Hematopoietic multipotent progenitor cell (in vitro differentiated cells): ENCODE data around the gene PDE8B. TPM values are rescaled to one million over a fixed set of nuclear protein-coding genes. Genes with fewer than 3 reads are reported as not detected.
A peak's percentile ranks its signal among the peaks of the same experiment; 100 is the strongest.

Experiments used
- DNase-seq, 3 donors: peaks; one replicate each; pipeline ENCODE4 v3.0.0-alpha.2; 2011 to 2015; ENCODE audit warnings: low read depth in 2 of 3, low spot score in 2 of 3
- total RNA-seq: library from RNA; depleted of rRNA; stranded (reverse); fragments of >200 nt; gene quantifications from one replicate; pipeline ENCODE4 v1.2.3, GENCODE V29; 2012

Gene PDE8B
- total RNA-seq, 1 donor, result 0.27 TPM

GRCh38 chr5:77186652-77187370 lies 23.7 kb upstream of the PDE8B start:
- no peak for DNase-seq

DNA sequence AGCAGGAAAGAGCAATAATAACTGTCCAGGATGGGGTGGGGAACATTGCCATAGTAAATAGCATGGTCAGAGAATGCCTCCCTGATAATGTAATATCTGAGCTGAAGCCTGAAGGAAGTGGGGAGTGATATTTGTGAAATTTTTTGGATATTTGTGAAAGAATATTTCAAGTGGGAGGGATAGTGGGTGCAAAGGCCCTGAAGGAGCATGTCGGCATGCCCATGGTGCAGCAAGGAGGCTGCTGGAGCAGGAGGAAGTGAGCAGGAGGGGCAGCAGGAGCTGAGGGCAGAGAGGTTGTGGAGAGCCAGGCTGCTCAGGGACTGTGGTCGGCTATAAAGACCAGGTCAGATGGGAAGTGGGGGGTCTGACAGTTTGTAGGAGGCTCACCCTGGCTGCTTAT lies 21.1 kb upstream of the PDE8B start:
- no peak for DNase-seq

GRCh38 chr5:77192441-77193050 lies 17.9 kb upstream of the PDE8B start:
- no peak for DNase-seq

GRCh38 chr5:77194762-77195161 lies 15.7 kb upstream of the PDE8B start:
- no peak for DNase-seq

DNA sequence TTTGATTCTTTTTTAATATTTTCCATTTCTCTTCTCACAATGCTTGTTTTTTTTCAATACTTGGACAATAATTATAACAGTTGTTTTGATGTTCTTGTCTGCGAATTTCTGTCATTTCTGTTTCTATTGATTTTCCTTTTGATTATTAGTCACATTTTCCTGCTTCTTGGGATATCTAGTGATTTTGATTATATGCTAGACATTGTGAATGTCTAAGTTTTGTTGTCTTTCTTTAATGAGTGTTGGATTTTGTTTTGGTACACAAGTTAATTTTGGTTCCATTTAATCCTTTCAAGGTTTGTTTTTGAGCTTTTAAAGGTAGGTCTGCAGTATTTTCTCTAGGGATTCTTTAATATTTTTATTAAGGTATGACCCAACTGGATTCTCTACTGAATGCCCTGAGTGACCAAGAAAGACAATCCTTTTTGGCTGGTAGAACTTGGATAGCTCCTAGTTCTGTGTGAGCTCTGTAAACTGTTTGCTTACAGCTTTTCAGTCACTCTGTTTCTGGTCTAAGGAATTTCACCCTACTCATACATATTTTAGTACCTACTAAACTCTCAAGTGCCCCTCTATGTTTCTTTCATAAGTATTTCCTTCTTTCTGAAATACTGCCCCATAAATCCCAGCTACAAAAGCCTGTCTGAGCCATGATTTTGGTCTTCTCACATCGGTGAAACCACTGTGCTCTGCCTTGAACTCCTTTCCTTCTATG lies 12.5 kb upstream of the PDE8B start:
- DNase-seq, result no peak

- no peak for DNase-seq
Observed at GRCh38 chr5:77200663-77201062, 9.8 kb upstream of the PDE8B start.

DNA sequence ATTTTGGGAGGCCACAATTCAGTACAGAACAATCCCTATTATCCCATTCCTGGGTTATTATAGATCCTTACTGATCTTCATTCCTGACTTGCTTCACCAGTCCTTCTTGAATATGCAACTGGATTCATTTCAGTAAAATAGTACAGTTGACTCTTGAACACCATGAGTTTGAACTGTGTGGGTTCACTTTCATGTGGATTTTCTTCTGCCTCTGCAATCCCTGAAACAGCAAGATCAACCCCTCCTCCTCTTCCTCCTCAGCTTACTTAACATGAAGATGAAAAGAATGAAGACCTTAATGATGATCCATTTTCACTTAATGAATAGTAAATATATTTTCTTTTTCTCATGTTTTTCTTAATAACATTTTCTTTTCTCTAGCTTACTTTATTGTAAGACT lies 8.3 kb upstream of the PDE8B start:
- no peak for DNase-seq

DNA sequence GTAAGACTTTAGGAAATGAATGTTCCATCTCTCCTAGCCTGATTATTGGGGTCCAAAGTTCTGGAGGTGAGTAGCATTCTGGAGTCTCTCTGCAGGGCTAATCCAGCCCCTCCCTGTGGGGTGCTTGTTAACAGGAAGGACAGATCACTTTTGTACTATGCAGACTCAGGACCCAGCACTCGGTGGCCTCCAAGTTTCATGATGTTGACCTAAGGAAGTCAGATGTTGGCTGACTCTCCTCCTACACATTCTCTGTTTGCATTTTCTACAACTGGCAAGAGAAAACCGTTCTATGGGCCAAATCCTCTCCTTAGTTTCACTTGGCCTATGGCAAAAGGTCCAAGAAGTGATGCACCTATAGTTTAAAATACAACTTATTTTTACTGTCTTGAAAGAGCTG lies 5.5 kb upstream of the PDE8B start:
- DNase-seq, result no peak

DNA sequence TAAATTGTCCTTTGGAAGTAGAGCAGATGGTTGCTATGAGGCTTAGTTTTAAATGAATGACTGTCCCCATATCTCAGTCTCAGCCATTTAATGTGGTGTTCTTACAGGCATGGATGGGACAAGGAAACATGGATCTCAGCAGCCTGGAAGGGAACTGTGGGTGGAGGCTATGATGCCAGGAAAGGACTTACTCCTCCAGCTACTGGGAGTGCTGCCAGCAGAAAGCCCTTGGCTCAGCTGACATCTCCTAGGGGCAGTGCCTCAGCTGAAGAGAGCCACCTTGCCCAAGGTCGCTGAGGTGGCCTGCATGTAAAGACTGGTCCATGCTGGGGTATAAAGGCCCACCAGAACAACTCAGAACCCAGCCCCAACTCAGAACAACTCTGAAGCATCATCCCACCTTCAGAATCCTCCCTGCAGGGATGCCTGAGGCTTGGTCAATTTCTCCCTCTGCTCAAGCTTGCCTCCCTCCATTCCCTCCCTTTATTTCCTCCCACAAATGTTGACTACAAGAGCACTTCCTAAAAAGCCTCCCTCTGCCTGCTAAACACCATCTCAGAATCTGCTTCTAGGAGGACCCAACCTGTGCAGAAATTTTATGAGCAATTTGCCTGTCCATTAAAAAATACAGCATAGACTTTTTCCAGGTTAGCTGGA lies 1.8 kb upstream of the PDE8B start:
- no peak for DNase-seq

DNA sequence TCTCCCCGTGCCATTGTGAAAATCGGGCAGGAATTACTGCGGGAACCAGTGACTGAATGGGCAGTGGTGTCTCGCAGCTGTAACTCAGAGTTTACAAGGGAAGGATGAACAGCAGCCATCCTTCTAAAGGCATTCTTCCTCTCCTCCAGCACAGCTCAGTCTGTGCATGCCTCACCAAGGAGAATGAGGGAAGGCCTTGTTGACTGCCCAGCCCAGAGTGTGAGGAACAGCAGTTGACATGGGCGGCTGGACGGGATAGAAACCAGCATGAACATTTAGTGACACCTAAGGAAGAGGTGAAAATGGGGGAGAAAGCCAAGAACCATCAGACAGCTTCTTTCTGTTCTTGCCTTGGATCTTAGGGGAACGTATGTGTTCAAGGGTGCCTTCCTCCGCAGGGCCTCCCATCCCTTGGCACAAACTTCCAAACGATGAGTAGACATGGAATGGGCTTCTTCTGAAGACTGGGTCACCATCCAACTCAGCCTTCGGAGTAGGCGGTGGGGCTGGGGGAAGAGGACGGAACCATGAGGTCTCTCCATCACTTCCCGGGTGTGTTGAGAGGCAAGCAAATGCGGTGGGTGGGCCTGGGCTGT lies 887 bp upstream of the PDE8B start:
- no peak for DNase-seq

GRCh38 chr5:77210964-77211690 lies 647 bp downstream of the PDE8B start:
- DNase-seq, result peak in 2 of 3 donors; percentile 16 to 18

DNA sequence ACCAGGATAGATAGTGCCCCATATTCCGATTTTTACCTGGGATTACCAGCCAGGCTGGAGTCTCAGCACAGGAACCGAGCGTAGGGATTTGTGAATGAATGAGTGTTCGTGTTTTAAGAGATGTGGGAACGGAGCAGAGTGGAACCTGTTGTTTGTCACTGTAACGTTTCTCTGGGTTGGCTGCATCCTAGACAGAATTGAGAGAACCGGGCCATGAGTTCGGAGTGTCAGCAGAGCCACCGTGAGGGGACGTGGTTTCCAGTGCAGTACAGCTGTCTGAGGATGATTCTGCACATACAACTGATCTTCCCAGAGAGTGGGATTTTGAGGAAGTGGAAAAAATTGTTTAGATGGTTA lies 1.2 kb downstream of the PDE8B start:
- peak in 2 of 3 donors; percentile 7 to 9 for DNase-seq

DNA sequence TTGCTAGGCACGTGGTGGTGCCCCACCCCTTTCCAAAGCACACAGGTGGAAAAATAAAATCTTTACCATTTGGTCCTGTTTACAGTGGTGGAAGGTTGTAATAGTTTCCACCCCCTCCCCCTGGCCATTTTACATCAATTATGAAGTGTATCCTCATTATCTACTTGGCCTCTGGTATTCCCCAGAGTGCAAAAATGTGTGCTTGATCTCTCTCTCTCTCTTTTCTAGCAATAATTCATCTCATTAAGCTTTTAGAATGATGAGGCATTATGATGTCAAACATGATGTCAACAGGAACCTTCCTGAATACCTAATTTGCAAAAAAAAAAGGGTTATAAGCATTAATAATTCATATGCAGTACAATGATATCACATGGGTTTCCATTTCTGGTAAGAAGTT lies 3.1 kb downstream of the PDE8B start:
- DNase-seq, result no peak

- no peak for DNase-seq
Observed at GRCh38 chr5:77214151-77214550, 3.7 kb downstream of the PDE8B start.

- peak in 1 of 3 donors; percentile 12 for DNase-seq
Observed at GRCh38 chr5:77218263-77218662, 7.8 kb downstream of the PDE8B start.

DNA sequence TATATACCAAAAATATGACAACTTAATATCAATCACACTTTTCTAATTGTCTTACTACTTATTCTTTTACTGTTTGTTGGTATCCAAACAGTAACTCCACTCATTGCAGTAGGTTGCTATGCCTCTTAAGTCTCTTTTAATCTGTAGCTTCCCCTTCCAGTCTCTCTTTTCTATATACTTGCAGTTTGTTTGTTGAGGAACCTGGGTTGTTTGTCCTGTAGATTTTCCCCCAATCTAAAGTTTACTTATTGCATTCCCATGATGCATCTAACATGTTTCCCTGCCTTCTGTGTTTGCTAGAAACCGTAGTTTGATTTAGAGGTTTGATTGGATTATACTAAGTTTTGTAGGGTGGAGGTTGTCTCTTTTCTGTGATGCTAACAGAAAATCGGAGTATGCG lies 10.6 kb downstream of the PDE8B start:
- no peak for DNase-seq

DNA sequence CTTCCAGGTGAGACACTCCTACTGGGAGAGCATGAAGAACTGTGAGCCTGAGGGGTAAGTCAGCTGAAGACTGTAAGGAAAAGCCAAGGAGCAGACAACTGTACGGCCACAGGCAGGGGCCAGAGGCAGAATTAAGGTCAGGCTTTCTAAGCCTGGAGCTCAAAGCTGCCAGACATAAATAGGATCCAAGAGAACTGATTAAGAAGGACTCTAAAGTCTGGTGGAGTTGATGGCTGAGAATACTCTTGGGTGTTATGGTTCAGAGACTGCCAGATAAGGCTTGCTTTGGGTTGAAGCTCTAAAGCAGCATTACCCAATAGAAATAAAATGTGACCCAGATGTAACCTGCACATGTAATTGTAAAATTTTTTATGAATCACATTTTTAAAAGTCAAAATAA lies 12.2 kb downstream of the PDE8B start:
- no peak for DNase-seq

DNA sequence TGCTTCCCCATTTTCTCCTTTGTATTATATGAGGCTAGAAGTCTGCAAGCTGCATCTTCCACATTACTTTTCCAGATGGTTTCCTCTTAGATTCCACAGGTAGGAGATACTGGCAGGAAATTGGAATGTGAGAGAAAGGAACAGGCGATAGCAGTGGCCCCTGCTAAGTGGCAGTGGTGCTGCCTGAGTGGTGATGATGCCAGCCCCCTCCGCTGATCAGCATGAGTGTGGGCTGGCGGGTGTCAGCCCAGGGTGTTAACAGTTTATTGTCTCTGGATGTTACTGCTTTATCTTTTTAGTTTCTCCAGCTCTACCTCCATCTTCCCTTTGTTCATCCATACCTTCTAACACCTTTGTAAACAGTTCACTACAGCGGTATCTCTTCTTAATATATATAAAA lies 13.2 kb downstream of the PDE8B start:
- DNase-seq, result no peak

DNA sequence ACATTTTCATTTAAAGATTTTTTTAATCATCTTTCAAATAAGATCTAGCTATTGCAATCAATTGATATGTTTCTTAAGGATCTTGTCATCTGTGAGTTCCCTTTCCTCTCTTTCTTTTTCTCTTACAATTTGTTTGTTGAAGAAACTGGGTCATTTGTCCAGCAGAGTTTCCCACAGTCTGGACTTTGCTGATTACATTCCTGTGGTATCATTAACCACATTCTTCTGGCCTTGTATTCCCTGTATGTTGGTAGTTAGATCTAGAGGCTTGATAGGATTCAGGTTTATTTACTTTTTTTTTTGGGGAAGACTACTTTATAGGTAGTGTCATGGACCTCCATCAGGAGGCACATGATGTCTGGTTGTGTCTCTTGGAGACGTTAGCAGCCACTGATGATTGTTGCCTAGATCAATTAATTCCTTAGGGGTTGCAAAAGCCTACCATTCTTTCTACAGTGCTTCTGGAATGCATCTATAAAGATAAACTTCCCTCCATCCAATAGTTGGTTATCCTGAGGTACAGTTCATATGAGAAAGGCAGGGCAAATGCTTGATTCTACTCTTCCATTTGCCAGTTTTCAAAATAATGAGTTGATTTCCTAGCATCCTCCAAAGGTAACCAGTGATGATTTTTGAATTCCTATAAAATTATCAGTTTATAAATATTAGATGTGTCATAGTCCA lies 14.3 kb downstream of the PDE8B start:
- no peak for DNase-seq

GRCh38 chr5:77225531-77225930 lies 15.1 kb downstream of the PDE8B start:
- DNase-seq, result no peak
